HG03521 (cell line): ENCODE results near the gene APLP1.
"Not testable (repeated sequence)": the region's sequence is repeated elsewhere in the genome, so short reads cannot be mapped to it uniquely, and the experiment has no call there.

Experiments used
- ATAC-seq: cut with Tn5 transposase; IDR thresholded peaks from one replicate; pipeline ENCODE4 v1.9.1; 2021; ENCODE audit warnings: mild to moderate bottlenecking, moderate library complexity; ENCODE audit not compliant: unreplicated experiment

APLP1 gene

GRCh38 chr19:35903550-35904179 lies 35.3 kb downstream of the APLP1 start:
- no peak for ATAC-seq

GRCh38 chr19:35904311-35905068 lies 36.1 kb downstream of the APLP1 start:
- no peak for ATAC-seq

- no peak for ATAC-seq
Observed at GRCh38 chr19:35905178-35905727, 36.9 kb downstream of the APLP1 start.

GRCh38 chr19:35907377-35907745 lies 39.0 kb downstream of the APLP1 start:
- ATAC-seq = no peak

- ATAC-seq = no peak
Observed at GRCh38 chr19:35908010-35908441, 39.7 kb downstream of the APLP1 start, which contains the start of gene TYROBP. TSS of gene TYROBP (minus strand) at chr19:35908295. CDS start at chr19:35908228, 67 bp downstream.

- ATAC-seq = no peak
Observed at GRCh38 chr19:35908973-35909683, 40.8 kb downstream of the APLP1 start.

- no peak for ATAC-seq
Observed at GRCh38 chr19:35909684-35910035, 41.3 kb downstream of the APLP1 start.

- not testable (repeated sequence) for ATAC-seq
Observed at GRCh38 chr19:35910355-35910754, 42.0 kb downstream of the APLP1 start.

GRCh38 chr19:35911173-35911572 lies 42.8 kb downstream of the APLP1 start:
- no peak for ATAC-seq

- no peak for ATAC-seq
Observed at GRCh38 chr19:35911790-35912189, 43.4 kb downstream of the APLP1 start.

- no peak for ATAC-seq
Observed at GRCh38 chr19:35913589-35913988, 45.2 kb downstream of the APLP1 start.

- no peak for ATAC-seq
Observed at GRCh38 chr19:35915443-35915842, 47.1 kb downstream of the APLP1 start.

GRCh38 chr19:35919306-35919705 lies 50.9 kb downstream of the APLP1 start:
- no peak for ATAC-seq

GRCh38 chr19:35921012-35921411 lies 52.6 kb downstream of the APLP1 start:
- no peak for ATAC-seq

- no peak for ATAC-seq
Observed at GRCh38 chr19:35925501-35925900, 57.1 kb downstream of the APLP1 start.

- no peak for ATAC-seq
Observed at GRCh38 chr19:35928507-35928906, 60.1 kb downstream of the APLP1 start.
